ENCODE measurements around the gene PTPRU.

- TF ChIP-seq GATA3 (IDR thresholded peaks at IDR 0.05; ENCODE audit: low read depth, low read length) (no peak), GATA2 (IDR thresholded peaks at IDR 0.05; ENCODE audit: low read depth, low read length) (no peak)
Measured at GRCh38 chr1:29255134-29255666, 18.9 kb downstream of the PTPRU start.
